GM18526 (cell line): ENCODE measurements around the gene S1PR3.

Source experiments
- POLR2A ChIP-seq: IDR thresholded peaks from 3 replicates; pipeline ENCODE4 v1.6.1; 2011; ENCODE audit not compliant: insufficient read length; ENCODE audit errors: extremely low read depth

Gene S1PR3

DNA sequence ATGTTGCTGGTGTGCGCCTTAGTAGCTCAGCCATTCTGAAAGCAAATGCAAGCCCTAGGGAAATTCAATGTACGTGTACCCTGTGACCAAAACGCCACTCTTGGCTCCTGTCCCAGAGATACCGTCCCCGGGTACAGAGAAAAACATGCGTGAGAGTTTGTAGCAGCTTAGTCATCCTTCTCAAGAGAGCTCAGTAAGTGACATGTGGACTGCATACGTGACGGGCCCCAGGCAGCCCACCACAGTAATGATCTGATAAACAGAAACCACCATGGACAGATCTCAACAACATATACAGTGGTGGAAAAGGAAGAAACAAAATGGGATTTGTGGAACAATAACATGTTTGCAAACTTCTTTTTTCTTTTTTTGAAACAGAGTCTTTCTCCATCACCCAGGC lies 45.1 kb downstream of the S1PR3 start:
- TF ChIP-seq POLR2A = no peak

DNA sequence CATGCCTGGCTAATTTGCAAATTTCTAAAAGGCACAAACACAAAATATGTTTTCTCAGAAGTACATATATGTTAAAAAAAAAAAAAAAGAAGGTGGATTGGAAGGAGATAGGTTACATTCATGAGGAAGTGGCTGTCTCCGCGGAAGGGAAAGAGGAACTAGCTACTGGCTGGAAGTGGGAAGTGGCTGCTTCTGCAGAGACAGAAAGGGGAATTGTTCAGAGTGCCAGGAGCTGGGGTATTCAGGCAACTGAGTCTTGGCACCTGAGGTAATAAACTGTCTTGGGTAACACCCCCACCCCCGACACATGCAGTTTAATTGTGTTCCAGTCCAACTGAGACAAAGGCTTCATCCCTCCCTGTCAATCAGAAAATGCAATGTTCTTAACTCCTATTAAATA lies 45.6 kb downstream of the S1PR3 start:
- TF ChIP-seq POLR2A = no peak

- no peak for TF ChIP-seq POLR2A
Measured at GRCh38 chr9:89037346-89037745, 46.1 kb downstream of the S1PR3 start.

- TF ChIP-seq POLR2A = no peak
Measured at GRCh38 chr9:89037891-89038290, 46.6 kb downstream of the S1PR3 start.

GRCh38 chr9:89038382-89039103 lies 47.3 kb downstream of the S1PR3 start:
- no peak for TF ChIP-seq POLR2A

DNA sequence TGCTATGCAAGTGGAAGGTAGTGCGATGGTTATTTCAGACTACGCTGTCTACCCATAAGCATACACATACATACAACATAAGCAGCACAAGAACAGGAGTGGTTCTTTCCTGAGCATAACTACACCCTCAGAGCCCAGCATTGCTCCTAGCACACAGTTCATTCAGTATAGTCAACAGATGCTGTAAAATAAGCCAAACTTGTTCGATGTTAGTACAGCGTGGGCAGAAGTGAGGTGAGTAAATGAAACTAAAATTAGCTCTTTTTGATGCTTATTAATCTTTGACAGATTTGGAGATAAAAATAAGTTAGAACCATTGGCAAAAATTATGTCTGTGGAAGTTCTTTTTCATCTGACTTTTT lies 47.8 kb downstream of the S1PR3 start:
- TF ChIP-seq POLR2A = no peak

DNA sequence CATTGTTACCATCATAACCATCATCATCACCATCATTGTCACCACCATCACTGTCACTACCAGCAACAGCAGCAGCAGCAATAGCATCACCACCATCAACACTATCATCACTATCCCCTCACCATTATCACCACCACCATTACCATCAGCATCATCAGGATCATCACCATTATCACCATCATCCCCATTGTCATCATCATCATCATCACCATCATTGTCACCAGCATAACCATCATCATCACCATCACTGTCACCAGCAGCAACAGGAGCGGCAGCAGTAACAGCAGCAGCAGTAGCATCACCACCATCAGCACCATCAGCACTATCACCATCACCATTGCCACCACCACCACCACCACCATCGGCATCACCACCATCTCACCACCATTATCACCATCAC lies 48.4 kb downstream of the S1PR3 start:
- no peak for TF ChIP-seq POLR2A

GRCh38 chr9:89042984-89043383 lies 51.7 kb downstream of the S1PR3 start:
- no peak for TF ChIP-seq POLR2A

- no peak for TF ChIP-seq POLR2A
Measured at GRCh38 chr9:89044104-89044503, 52.8 kb downstream of the S1PR3 start.

DNA sequence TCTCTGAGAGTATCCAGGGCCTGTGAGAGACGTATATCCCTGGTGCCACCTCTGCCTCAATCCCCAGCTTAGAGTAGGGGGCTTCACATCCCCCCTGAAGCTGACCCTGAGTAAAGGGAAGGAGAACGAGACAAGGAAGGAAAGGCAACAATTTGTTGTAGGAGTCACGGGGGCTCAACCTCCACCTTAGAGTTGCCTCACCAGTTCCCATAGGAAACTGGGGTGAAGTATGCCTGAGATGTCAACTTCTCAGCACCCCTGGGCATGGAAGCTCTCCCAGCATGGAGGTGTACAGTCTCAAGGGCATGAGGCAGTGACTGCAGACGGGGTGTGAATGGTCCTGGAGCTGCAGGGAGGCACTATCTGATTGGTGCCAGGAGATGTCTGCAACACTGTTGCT lies 53.6 kb downstream of the S1PR3 start:
- no peak for TF ChIP-seq POLR2A

DNA sequence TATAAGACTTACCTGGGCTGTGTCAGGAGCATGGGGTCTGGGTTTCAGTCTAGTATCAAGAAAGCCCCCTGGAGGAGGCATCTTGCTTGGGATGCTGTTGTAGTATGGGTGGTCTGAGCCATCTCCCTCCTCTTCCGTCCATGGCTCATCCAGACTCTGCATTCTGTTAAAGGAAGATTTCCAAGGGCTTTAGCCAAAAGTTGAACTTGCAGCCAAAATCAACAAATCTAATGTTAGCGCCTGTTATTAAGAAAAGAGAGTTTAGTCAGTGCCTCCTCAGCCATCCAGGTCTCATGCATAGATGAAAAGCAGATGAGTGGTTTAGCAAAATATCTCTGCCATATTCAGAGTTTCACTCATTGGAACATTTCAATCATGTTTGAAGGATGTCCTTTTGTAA lies 55.6 kb downstream of the S1PR3 start:
- no peak for TF ChIP-seq POLR2A

- TF ChIP-seq POLR2A = no peak
Measured at GRCh38 chr9:89047667-89048066, 56.4 kb downstream of the S1PR3 start.

GRCh38 chr9:89048616-89049015 lies 57.3 kb downstream of the S1PR3 start:
- TF ChIP-seq POLR2A = no peak

DNA sequence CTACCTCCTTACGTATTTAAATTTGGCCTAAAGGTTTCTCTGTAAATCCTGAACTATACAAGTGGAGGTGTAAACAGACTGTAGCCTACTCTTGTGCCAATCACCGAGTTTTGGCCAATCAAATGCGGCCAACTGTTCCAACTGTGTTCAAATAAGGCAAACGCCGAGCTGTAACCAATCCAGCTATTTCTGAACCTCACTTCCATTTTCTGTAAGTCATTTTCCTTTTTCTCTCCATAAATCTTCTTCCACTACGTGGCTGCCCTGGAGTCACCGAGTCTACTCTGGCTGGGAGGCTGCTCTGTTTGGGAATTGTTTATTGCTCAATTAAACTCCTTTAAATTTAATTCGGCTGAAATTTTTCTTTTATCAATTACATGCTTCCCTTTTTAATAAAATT lies 58.4 kb downstream of the S1PR3 start:
- no peak for TF ChIP-seq POLR2A

DNA sequence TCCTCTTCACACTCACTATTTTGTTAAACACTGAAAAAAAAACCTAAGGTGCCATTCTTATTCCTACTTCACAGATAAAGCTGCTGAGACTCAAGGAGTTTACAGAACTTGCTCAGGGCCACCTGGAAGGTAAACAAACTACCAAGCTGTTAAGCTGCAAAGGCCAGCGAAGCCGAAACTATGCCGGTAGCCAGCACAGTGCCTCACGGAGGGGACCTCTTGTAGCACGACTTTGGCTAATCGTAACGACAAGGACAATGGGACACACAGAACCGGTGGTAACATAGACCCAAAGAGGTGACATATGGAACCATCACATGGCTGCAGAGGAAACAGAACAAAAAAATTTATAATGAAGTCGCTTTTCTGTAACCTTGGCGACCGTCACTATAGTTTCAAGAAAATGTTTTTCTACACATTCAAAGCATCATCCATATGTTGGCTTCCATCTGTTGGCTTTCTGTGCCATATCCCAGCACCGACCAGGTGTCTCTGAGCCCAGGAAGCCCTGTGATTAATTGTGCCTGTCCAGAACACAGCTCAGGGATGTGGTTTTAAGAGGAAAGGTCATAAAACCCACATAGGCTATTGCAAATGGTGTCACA lies 60.3 kb downstream of the S1PR3 start:
- no peak for TF ChIP-seq POLR2A

GRCh38 chr9:89052470-89053097 lies 61.3 kb downstream of the S1PR3 start:
- no peak for TF ChIP-seq POLR2A

- no peak for TF ChIP-seq POLR2A
Measured at GRCh38 chr9:89053301-89053700, 62.0 kb downstream of the S1PR3 start.
